Keratinocyte (primary cell): Measurements from ENCODE around the gene MYNN. TPM values are rescaled to one million over a fixed set of nuclear protein-coding genes. Genes with fewer than 3 reads are reported as not detected.

Experiments used
- DNase-seq: peaks from one replicate; pipeline ENCODE4 v3.0.0-alpha.2; 2011; ENCODE audit warnings: low read depth, missing footprints, low spot score
- FAIRE-seq: peaks from 2 replicates; lab custom pipeline; 2011; peaks lifted over from hg19 to GRCh38; lab: Jason Lieb, UNC
- H2AFZ ChIP-seq: 2 replicates; pipeline ENCODE4 v1.6.0; 2012; ENCODE audit warnings: low read length, control low read depth, inconsistent platforms; ENCODE audit not compliant: control insufficient read depth
- H3K27ac ChIP-seq: 2 replicates; pipeline ENCODE4 v1.5.1; 2011; ENCODE audit warnings: low read length; ENCODE audit not compliant: control insufficient read depth, insufficient read depth
- H3K27me3 ChIP-seq: 3 replicates; pipeline ENCODE4 v1.6.0; 2011; ENCODE audit warnings: low read length; ENCODE audit not compliant: control insufficient read depth, insufficient read depth; ENCODE audit errors: extremely low read depth
- H3K36me3 ChIP-seq, 2 experiments: 2 replicates in 1 of 2; 3 replicates in 1 of 2; pipeline ENCODE4 v1.5.1; 2011; ENCODE audit warnings: low read length in 2 of 2, mild to moderate bottlenecking in 1 of 2; ENCODE audit not compliant: control insufficient read depth in 2 of 2, insufficient read depth in 2 of 2; ENCODE audit errors: extremely low read depth in 1 of 2
- H3K4me1 ChIP-seq: 3 replicates; pipeline ENCODE4 v1.5.1; 2011; ENCODE audit warnings: low read length; ENCODE audit not compliant: control insufficient read depth, insufficient read depth; ENCODE audit errors: extremely low read depth
- H3K4me2 ChIP-seq: 3 replicates; pipeline ENCODE4 v1.6.0; 2011; ENCODE audit warnings: low read depth, low read length; ENCODE audit not compliant: control insufficient read depth, insufficient read depth; ENCODE audit errors: extremely low read depth
- H3K4me3 ChIP-seq, 3 experiments: fragments of 200-600 bp in 1 of 3; sonication (generic) in 1 of 3; 2 replicates in 2 of 3; 3 replicates in 1 of 3; pipeline ENCODE4 v1.5.1; 2011 to 2016; ENCODE audit warnings: low read length in 3 of 3, mild to moderate bottlenecking in 3 of 3, control low read depth in 2 of 3, inconsistent platforms in 1 of 3, low read depth in 1 of 3, mixed read lengths in 1 of 3, mixed run types in 1 of 3, moderate library complexity in 1 of 3; ENCODE audit not compliant: control insufficient read depth in 2 of 3, insufficient read depth in 2 of 3; ENCODE audit errors: extremely low read depth in 1 of 3
- H3K79me2 ChIP-seq: 2 replicates; pipeline ENCODE4 v1.6.0; 2012; ENCODE audit warnings: low read length; ENCODE audit not compliant: control insufficient read depth, insufficient read depth
- H3K9ac ChIP-seq: 3 replicates; pipeline ENCODE4 v1.6.0; 2011; ENCODE audit warnings: low read length; ENCODE audit not compliant: control insufficient read depth, insufficient read depth; ENCODE audit errors: extremely low read depth
- H3K9me1 ChIP-seq: 3 replicates; pipeline ENCODE4 v1.6.0; 2011; ENCODE audit warnings: low read length; ENCODE audit not compliant: control insufficient read depth, insufficient read depth; ENCODE audit errors: extremely low read depth
- H3K9me3 ChIP-seq: 2 replicates; pipeline ENCODE4 v1.5.1; 2012; ENCODE audit warnings: low read depth, low read length; ENCODE audit not compliant: control insufficient read depth
- H4K20me1 ChIP-seq: 3 replicates; pipeline ENCODE4 v1.6.0; 2011; ENCODE audit warnings: low read length; ENCODE audit not compliant: control insufficient read depth, insufficient read depth; ENCODE audit errors: extremely low read depth
- EZH2 ChIP-seq: IDR thresholded peaks from one replicate; pipeline ENCODE4 v1.6.1; 2012; ENCODE audit warnings: inconsistent platforms, mild to moderate bottlenecking, low read length, moderate library complexity
- dilution Hi-C: fragments of 300-500 bp; cut with MboI; formaldehyde crosslinking; loops from one replicate; pipeline ENCODE4 v1.7.0; 2020; ENCODE audit warnings: low sequenced_read_pairs; ENCODE audit not compliant: extremely low pct_ligation_motif_present
- polyA plus RNA-seq, 5 experiments: library from polyadenylated mRNA; depleted of rRNA in 3 of 5; stranded (reverse) in 3 of 5; stranded (forward) in 1 of 5; unstranded in 1 of 5; fragments of >200 nt; gene quantifications; 1 replicate in 1 of 5; 2 replicates in 3 of 5; 3 replicates in 1 of 5; pipeline versions ENCODE4 v1.2.1 to v1.2.3, GENCODE V29; 2011 to 2012; ENCODE audit warnings: missing spikeins in 2 of 5, low read depth in 1 of 5, low replicate concordance in 1 of 5
- TF ChIP-seq, protein P1 (sequence below), 3 experiments: IDR thresholded peaks in 1 of 3; conservative IDR thresholded peaks in 1 of 3; optimal IDR thresholded peaks in 1 of 3; 2 replicates in 2 of 3; 3 replicates in 1 of 3; pipeline versions ENCODE3 to v1.5.1; 2011; ENCODE audit warnings: low read length in 3 of 3, mild to moderate bottlenecking in 3 of 3, moderate library complexity in 2 of 3, control low read depth in 1 of 3, inconsistent platforms in 1 of 3; ENCODE audit not compliant: insufficient read depth in 2 of 3; ENCODE audit errors: extremely low read depth in 1 of 3

The MYNN gene
- polyA plus RNA-seq, 1 donor (not counting 4 experiments of a cell fraction or from before 2014, with no cell fraction given): 16.9 TPM

DNA sequence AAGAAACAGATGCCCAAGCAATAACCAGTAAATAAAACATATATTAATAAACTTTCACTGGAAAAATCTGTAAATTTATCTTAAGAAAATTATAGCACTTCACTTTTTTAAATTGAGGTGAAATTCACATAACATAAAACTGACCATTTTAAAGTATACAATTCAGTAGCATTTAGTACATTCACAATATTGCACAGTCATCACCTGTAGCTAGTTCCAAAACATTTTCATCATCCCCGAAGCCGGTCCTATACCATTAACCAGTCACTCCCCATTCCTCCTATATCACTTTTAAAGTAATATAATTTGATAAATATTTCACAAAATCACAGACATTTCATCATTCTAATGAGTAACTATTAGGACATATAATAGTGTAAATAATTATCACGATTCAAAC, 31.5 kb downstream of the MYNN start:
- no peak overlapping the region for H3K4me2 ChIP-seq
- no peaks in the 10 kb centered on the region for H3K36me3 ChIP-seq
- TF ChIP-seq, protein P1, sequence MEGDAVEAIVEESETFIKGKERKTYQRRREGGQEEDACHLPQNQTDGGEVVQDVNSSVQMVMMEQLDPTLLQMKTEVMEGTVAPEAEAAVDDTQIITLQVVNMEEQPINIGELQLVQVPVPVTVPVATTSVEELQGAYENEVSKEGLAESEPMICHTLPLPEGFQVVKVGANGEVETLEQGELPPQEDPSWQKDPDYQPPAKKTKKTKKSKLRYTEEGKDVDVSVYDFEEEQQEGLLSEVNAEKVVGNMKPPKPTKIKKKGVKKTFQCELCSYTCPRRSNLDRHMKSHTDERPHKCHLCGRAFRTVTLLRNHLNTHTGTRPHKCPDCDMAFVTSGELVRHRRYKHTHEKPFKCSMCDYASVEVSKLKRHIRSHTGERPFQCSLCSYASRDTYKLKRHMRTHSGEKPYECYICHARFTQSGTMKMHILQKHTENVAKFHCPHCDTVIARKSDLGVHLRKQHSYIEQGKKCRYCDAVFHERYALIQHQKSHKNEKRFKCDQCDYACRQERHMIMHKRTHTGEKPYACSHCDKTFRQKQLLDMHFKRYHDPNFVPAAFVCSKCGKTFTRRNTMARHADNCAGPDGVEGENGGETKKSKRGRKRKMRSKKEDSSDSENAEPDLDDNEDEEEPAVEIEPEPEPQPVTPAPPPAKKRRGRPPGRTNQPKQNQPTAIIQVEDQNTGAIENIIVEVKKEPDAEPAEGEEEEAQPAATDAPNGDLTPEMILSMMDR (optimal IDR thresholded peaks at IDR 0.05 in 1 of 3, IDR thresholded peaks at IDR 0.05 in 1 of 3, conservative IDR thresholded peaks at IDR 0.05 in 1 of 3; ENCODE audit: extremely low read depth in 1 of 3, insufficient read depth in 2 of 3, low read length in 3 of 3): no peak
- TF ChIP-seq EZH2: no peak
- no peaks in the 10 kb centered on the region for H3K9me3 ChIP-seq
- H3K4me3 ChIP-seq: no peak overlapping the region
- H3K27ac ChIP-seq: no peak overlapping the region
- dilution Hi-C loops: no loop called here
- H4K20me1 ChIP-seq: no peaks in the 10 kb centered on the region
- no peaks in the 10 kb centered on the region for H3K9me1 ChIP-seq
- no peaks in the 10 kb centered on the region for H3K27me3 ChIP-seq
- H3K79me2 ChIP-seq: no peaks in the 10 kb centered on the region
- no peak for FAIRE-seq
- H3K9ac ChIP-seq: no peak overlapping the region
- no peak for DNase-seq
- H3K4me1 ChIP-seq: no peaks in the 10 kb centered on the region
- H2AFZ ChIP-seq: no peak overlapping the region

DNA sequence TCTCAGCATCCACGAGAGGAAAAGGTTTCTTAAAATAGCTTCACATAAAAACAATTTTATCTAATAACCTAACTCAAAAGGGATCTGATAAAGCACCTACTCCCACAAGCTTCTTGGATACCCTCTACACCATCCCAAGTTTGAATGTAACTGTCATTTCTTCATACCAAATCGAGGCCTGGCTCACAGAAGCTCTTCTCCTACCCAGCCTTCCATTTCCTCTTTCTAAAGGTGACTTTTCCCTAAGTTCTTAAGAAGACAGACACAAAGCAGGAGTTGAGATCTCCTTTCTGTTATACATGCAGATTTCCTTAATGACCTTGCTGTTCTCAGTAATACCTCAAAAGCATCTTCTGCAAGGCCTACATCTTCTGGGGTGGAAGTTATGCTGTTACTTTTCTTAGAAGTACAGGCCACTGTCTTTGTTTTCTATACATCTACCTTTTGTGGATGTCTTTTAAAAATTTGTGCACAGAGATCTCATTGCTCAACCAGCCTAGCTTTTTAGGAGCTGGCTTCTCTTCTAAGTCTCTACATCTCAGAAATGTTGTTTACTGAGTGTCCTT, 36.1 kb downstream of the MYNN start:
- Histone ChIP-seq H3K9me1 (no peaks in the 10 kb centered on the region), H3K9me3 (no peaks in the 10 kb centered on the region), H3K9ac (no peak overlapping the region), H3K79me2 (no peaks in the 10 kb centered on the region), H2AFZ (no peak overlapping the region), H3K27ac (no peak overlapping the region), H4K20me1 (no peaks in the 10 kb centered on the region), H3K27me3 (no peaks in the 10 kb centered on the region), H3K4me1 (peaks cover 7% of the 10 kb centered on the region), H3K4me3 (no peak overlapping the region), H3K4me2 (no peak overlapping the region), H3K36me3 (no peaks in the 10 kb centered on the region)
- no peak for TF ChIP-seq EZH2
- TF ChIP-seq, protein P1 (optimal IDR thresholded peaks at IDR 0.05 in 1 of 3, IDR thresholded peaks at IDR 0.05 in 1 of 3, conservative IDR thresholded peaks at IDR 0.05 in 1 of 3; ENCODE audit: extremely low read depth in 1 of 3, insufficient read depth in 2 of 3, low read length in 3 of 3): no peak
- FAIRE-seq: no peak
- no peak for DNase-seq
- dilution Hi-C loops: no loop called here
